Spleen (tissue), 11 donors: ENCODE data around the gene USP20. TPM values are rescaled to one million over a fixed set of nuclear protein-coding genes. Genes with fewer than 3 reads are reported as not detected.

Source experiments
- DNase-seq: peaks from one replicate; pipeline ENCODE4 v3.0.0-alpha.2; 2020
- H3K27ac ChIP-seq, 8 donors: fragments of 200-600 bp; sonication (generic) in 7 of 8; 1 replicate in 4 of 8; 2 replicates in 4 of 8; pipeline versions ENCODE4 v1.5.0 to v1.8.0; 2016 to 2021; ENCODE audit warnings: inconsistent platforms in 4 of 8, mild to moderate bottlenecking in 4 of 8, moderate library complexity in 1 of 8
- H3K27me3 ChIP-seq, 7 donors: fragments of 200-600 bp; sonication (generic) in 6 of 7; replicated peaks in 1 of 7; 1 replicate in 4 of 7; 2 replicates in 3 of 7; pipeline versions ENCODE4 v1.5.0 to v1.8.0; 2016 to 2021; ENCODE audit warnings: inconsistent platforms in 3 of 7, mild to moderate bottlenecking in 1 of 7
- H3K36me3 ChIP-seq, 6 donors: fragments of 200-600 bp; sonication (generic) in 5 of 6; 1 replicate in 4 of 6; 2 replicates in 2 of 6; pipeline versions ENCODE4 v1.5.0 to v1.8.0; 2016 to 2021; ENCODE audit warnings: inconsistent platforms in 2 of 6
- H3K4me1 ChIP-seq, 6 donors: fragments of 200-600 bp; sonication (generic) in 5 of 6; 1 replicate in 3 of 6; 2 replicates in 3 of 6; pipeline versions ENCODE4 v1.5.0 to v1.8.0; 2016 to 2021; ENCODE audit warnings: inconsistent platforms in 3 of 6
- H3K4me3 ChIP-seq, 8 donors: fragments of 200-600 bp; sonication (generic) in 7 of 8; 1 replicate in 4 of 8; 2 replicates in 4 of 8; pipeline versions ENCODE4 v1.5.0 to v1.8.0; 2016 to 2021; ENCODE audit warnings: inconsistent platforms in 4 of 8, mild to moderate bottlenecking in 4 of 8, moderate library complexity in 2 of 8
- H3K9me3 ChIP-seq, 8 donors: fragments of 200-600 bp; sonication (generic) in 7 of 8; 1 replicate in 4 of 8; 2 replicates in 4 of 8; pipeline versions ENCODE4 v1.5.0 to v1.8.0; 2016 to 2021; ENCODE audit warnings: inconsistent platforms in 4 of 8
- POLR2A ChIP-seq, 3 donors: fragments of 450-650 bp; IDR thresholded peaks; one replicate each; pipeline ENCODE4 v1.5.1; 2017; ENCODE audit warnings: antibody characterized with exemption in 3 of 3, mild to moderate bottlenecking in 1 of 3
- POLR2AphosphoS5 ChIP-seq, 3 donors: sonication (generic); formaldehyde crosslinking; IDR thresholded peaks; one replicate each; pipeline ENCODE4 v1.5.1; 2017; ENCODE audit warnings: antibody characterized with exemption in 3 of 3
- WGBS, 5 donors: extraction: QIAGEN DNeasy Blood & Tissue Kit in 3 of 5; methylation state at CpG; one replicate each; pipeline versions ENCODE4 v1.1.5 to v1.1.7; 2013 to 2018; 5-methylcytosine and 5-hydroxymethylcytosine counted together
- intact Hi-C: fragments of 100-400 bp; cut with DNase I; formaldehyde crosslinking; loops from one replicate; pipeline ENCODE4 v1.15.0; 2023; ENCODE audit warnings: low total_unique reads
- polyA plus RNA-seq, 3 donors: library from polyadenylated mRNA; stranded (reverse); fragments of 200-250 nt; gene quantifications; one replicate each; pipeline ENCODE4 v1.2.1, GENCODE V29; 2013
- total RNA-seq, 7 donors: library from RNA; depleted of rRNA in 3 of 7; stranded (reverse); fragments of >200 nt in 3 of 7; fragmentation: NEBNext Ultra II Directional in 4 of 7; extraction: Animal tissue kit (Norgen Biotek cat#: 25700) in 4 of 7; gene quantifications; one replicate each; pipeline versions ENCODE4 v1.1.0 to v1.2.1, GENCODE V29; 2016 to 2021
- TF ChIP-seq, protein P1 (sequence below), 11 experiments: fragments of 200-600 bp in 7 of 11; fragments of 450-650 bp in 4 of 11; sonication (generic) in 4 of 11; IDR thresholded peaks in 8 of 11; conservative IDR thresholded peaks in 3 of 11; 1 replicate in 7 of 11; 2 replicates in 4 of 11; pipeline versions ENCODE4 v1.4.0 to v1.8.0; 2016 to 2021; ENCODE audit warnings: antibody characterized with exemption in 11 of 11, inconsistent platforms in 4 of 11, mild to moderate bottlenecking in 1 of 11
- donor health status: healthy with polysubstance abuse.
- donor health status: DM: no; HTN: no; CAD: no; lungs with moderate emphysema.
- donor health status: DM: no; HTN: no; CAD: no.
- donor health status: Bipolar disorder and iron deficiency.
- donor health status: healthy.
- donor health status: DM: no; HTN: no; CAD: no.
- donor health status: DM: yes; HTN: yes; CAD: no.

Gene USP20
- total and polyA plus RNA-seq, 10 donors: 29.7 to 83.7 (median 41.3) TPM

DNA sequence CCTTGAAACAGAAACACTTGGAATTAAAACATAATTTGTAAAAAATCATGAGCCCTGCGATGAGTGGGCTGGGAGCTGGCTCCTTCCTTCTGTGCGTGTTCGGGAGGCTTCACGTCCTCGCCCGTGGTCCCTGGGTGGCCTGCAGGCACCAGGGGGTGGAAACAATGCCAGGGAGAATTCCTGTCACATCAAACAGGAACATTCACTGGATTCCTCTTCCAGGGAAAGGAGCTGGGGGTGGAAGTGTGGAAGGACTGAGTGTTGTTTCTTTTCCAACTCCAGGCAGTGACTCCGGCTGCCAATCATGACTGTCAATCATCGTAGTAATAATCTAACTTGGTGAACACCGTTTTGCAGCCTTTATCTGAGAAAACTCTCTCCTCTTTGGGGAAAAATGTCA is 21.6 kb upstream of the USP20 start:
- no peaks in the 10 kb centered on the region for H3K9me3 ChIP-seq
- peaks cover 4 to 100% (median 93%) of the 10 kb centered on the region in 6 donors for H3K36me3 ChIP-seq
- no peaks in the 10 kb centered on the region for H3K27me3 ChIP-seq
- WGBS, 5 donors: 88 to 92% (median 91%) methylated on average over 9 of the region's 9 CpGs
- H3K4me3 ChIP-seq: no peak overlapping the region
- no peak overlapping the region for H3K27ac ChIP-seq
- TF ChIP-seq, protein P1, sequence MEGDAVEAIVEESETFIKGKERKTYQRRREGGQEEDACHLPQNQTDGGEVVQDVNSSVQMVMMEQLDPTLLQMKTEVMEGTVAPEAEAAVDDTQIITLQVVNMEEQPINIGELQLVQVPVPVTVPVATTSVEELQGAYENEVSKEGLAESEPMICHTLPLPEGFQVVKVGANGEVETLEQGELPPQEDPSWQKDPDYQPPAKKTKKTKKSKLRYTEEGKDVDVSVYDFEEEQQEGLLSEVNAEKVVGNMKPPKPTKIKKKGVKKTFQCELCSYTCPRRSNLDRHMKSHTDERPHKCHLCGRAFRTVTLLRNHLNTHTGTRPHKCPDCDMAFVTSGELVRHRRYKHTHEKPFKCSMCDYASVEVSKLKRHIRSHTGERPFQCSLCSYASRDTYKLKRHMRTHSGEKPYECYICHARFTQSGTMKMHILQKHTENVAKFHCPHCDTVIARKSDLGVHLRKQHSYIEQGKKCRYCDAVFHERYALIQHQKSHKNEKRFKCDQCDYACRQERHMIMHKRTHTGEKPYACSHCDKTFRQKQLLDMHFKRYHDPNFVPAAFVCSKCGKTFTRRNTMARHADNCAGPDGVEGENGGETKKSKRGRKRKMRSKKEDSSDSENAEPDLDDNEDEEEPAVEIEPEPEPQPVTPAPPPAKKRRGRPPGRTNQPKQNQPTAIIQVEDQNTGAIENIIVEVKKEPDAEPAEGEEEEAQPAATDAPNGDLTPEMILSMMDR (IDR thresholded peaks at IDR 0.05 in 8 of 11, conservative IDR thresholded peaks at IDR 0.05 in 3 of 11): no peak
- TF ChIP-seq POLR2AphosphoS5 (IDR thresholded peaks at IDR 0.05): peak in 1 of 3 donors; percentile 52
- no peak for TF ChIP-seq POLR2A (IDR thresholded peaks at IDR 0.05)
- peaks cover 0 to 38% (median 2%) of the 10 kb centered on the region in 6 donors for H3K4me1 ChIP-seq
- DNase-seq: no peak
- intact Hi-C loops: no loop called here

DNA sequence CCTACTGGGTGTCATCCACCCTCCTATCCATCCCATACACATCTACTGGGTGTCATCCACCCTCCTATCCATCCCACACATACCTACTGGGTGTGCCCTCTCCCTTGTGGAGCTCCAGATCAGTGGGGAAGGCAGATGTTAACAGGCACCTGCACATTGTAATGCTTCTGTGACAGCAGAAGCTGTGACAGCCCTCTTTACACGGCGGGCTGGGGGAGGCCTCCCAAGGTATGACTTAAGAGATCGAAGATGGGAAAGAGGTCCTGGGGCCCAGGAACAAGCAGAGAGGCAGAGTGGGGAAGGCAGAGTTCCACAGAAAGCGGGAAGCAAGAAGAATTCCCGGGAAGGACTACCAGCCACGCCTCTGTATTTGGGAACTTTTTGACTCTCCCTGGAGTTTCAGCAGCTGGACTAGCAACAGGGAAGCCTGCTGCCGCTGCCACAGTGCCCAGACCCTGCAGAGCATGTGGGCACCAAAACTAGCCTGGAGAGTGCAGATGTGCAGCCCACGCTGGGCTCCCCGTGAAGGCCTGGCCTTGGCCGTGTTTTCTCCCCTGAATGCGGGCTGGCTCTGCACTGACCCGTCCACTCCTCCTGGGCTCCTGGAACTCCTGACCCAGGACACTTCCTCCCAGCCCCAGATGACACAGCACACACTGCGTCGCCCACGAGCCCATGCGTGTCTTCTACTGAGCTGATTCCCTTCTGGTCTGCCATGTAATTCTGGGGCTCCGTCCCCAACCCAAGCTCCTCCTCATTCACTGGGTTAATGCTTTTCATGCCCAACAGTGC is 20.6 kb upstream of the USP20 start:
- H3K4me3 ChIP-seq: no peak overlapping the region
- H3K9me3 ChIP-seq: no peaks in the 10 kb centered on the region
- 89 to 92% (median 91%) methylated on average over 17 of the region's 17 CpGs for WGBS, 5 donors
- DNase-seq: no peak
- no peaks in the 10 kb centered on the region for H3K27me3 ChIP-seq
- intact Hi-C loops: no loop called here
- peaks cover 4 to 100% (median 90%) of the 10 kb centered on the region in 6 donors for H3K36me3 ChIP-seq
- TF ChIP-seq POLR2AphosphoS5 (IDR thresholded peaks at IDR 0.05): no peak
- TF ChIP-seq POLR2A (IDR thresholded peaks at IDR 0.05): no peak
- TF ChIP-seq, protein P1 (IDR thresholded peaks at IDR 0.05 in 8 of 11, conservative IDR thresholded peaks at IDR 0.05 in 3 of 11): no peak
- H3K27ac ChIP-seq: no peak overlapping the region
- H3K4me1 ChIP-seq: peaks cover 0 to 35% (median 2%) of the 10 kb centered on the region in 6 donors

DNA sequence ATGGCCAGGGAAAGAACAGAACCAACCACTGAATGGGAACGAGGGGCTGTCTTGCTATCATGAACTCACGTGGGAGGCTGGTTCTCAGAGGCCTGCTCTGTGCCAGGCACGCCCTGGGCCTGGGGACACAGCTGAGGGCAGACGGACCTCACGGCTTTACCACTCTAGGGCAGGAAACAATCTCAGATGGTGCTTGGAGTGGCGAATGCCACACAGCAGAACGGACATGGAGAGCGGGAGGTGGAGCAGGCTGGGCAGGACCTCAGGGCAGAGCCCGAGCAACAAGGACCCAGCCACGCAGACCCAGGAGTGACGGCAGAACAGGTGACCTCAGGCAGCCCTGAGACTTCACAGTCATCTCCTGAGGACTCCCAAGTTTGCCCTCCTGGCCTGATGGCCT is 20.0 kb upstream of the USP20 start:
- Histone ChIP-seq H3K9me3 (no peaks in the 10 kb centered on the region), H3K4me3 (no peak overlapping the region), H3K36me3 (peaks cover 4 to 100% (median 90%) of the 10 kb centered on the region in 6 donors), H3K27me3 (no peaks in the 10 kb centered on the region), H3K27ac (peak overlapping the region in 1 of 8 donors; percentile 79), H3K4me1 (peaks cover 0 to 31% (median 2%) of the 10 kb centered on the region in 6 donors)
- WGBS, 5 donors: 83 to 93% (median 89%) methylated on average over 5 to 11 of the region's 11 CpGs
- intact Hi-C loops: no loop called here
- DNase-seq: no peak
- TF ChIP-seq, protein P1 (IDR thresholded peaks at IDR 0.05 in 8 of 11, conservative IDR thresholded peaks at IDR 0.05 in 3 of 11): no peak
- peak in 1 of 3 donors; percentile 44 for TF ChIP-seq POLR2AphosphoS5 (IDR thresholded peaks at IDR 0.05)
- no peak for TF ChIP-seq POLR2A (IDR thresholded peaks at IDR 0.05)
